GM18858 (cell line): ENCODE measurements around the gene TMEM151B.

ENCODE experiments used
- ATAC-seq: cut with Tn5 transposase; IDR thresholded peaks from one replicate; pipeline ENCODE4 v1.9.1; 2021; ENCODE audit not compliant: unreplicated experiment

TMEM151B gene

GRCh38 chr6:44278774-44279697, 8.8 kb downstream of the TMEM151B start:
- ATAC-seq, result no peak

GRCh38 chr6:44284121-44284520, 13.9 kb downstream of the TMEM151B start:
- no peak for ATAC-seq

GRCh38 chr6:44284867-44285266, 14.6 kb downstream of the TMEM151B start:
- no peak for ATAC-seq

GRCh38 chr6:44285552-44286284, 15.5 kb downstream of the TMEM151B start:
- no peak for ATAC-seq

GRCh38 chr6:44286285-44286565, 16.0 kb downstream of the TMEM151B start:
- ATAC-seq, result no peak

- ATAC-seq, result no peak
Observed at GRCh38 chr6:44286747-44287146, 16.5 kb downstream of the TMEM151B start.

- no peak for ATAC-seq
Observed at GRCh38 chr6:44289726-44290260, 19.5 kb downstream of the TMEM151B start.

- ATAC-seq, result no peak
Observed at GRCh38 chr6:44291841-44292240, 21.6 kb downstream of the TMEM151B start.

GRCh38 chr6:44292661-44293365, 22.6 kb downstream of the TMEM151B start:
- ATAC-seq, result no peak

GRCh38 chr6:44294832-44295791, 24.9 kb downstream of the TMEM151B start:
- no peak for ATAC-seq

GRCh38 chr6:44297063-44298038, 27.1 kb downstream of the TMEM151B start:
- no peak for ATAC-seq

- no peak for ATAC-seq
Observed at GRCh38 chr6:44298055-44298803, 28.0 kb downstream of the TMEM151B start.

- no peak for ATAC-seq
Observed at GRCh38 chr6:44298864-44299263, 28.6 kb downstream of the TMEM151B start.

GRCh38 chr6:44300292-44300823, 30.1 kb downstream of the TMEM151B start:
- no peak for ATAC-seq

- no peak for ATAC-seq
Observed at GRCh38 chr6:44301106-44301505, 30.9 kb downstream of the TMEM151B start.

- ATAC-seq, result no peak
Observed at GRCh38 chr6:44301782-44302564, 31.7 kb downstream of the TMEM151B start.

- ATAC-seq, result no peak
Observed at GRCh38 chr6:44302856-44303255, 32.6 kb downstream of the TMEM151B start.
